ENCODE measurements around the gene UBAP1L.

The UBAP1L gene

DNA sequence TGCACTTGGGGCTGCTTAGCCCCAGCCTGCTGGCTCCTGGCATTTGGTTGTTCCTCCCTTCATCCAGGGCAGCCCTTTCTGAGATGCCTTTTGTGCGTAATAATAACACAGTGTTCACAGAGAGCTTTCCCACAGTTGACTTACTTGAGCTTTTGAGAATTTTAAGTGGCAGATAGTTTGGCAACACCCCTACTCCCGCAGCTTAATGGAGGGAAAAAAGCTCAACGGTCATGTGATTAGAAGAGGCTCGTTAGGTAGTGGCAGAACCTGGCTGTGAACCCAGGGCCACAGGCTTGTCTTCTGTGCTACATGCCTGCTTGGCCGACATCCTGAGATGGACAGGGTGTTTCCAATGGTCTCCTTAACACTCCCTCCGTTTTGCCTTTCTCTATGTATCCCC lies 33.7 kb downstream of the UBAP1L start:
- Histone ChIP-seq H3K9me2 (replicated peaks; ENCODE audit: low read depth, low read length) (no peaks in the 10 kb centered on the region), H4K20me1 (ENCODE audit: insufficient read depth, low read length, poor library complexity, severe bottlenecking) (no peaks in the 10 kb centered on the region), H3K4me2 (ENCODE audit: low read depth, low read length, poor library complexity, severe bottlenecking) (peak overlapping the region; percentile 42), H3K27me3 (ENCODE audit: insufficient read depth, low read length, poor library complexity, severe bottlenecking) (no peaks in the 10 kb centered on the region), H2AFZ (ENCODE audit: low read length) (no peak overlapping the region), H3K9ac (ENCODE audit: low read depth, low read length, poor library complexity, severe bottlenecking) (peak overlapping the region; percentile 48), H3K9me3 (ENCODE audit: insufficient read depth, low read depth, low read length) (no peaks in the 10 kb centered on the region), H3K4me1 (ENCODE audit: insufficient read depth, low read length, poor library complexity, severe bottlenecking) (peaks cover 29% of the 10 kb centered on the region), H3K79me2 (ENCODE audit: insufficient read depth, low read length) (no peaks in the 10 kb centered on the region), H3K4me3 (ENCODE audit: low read length, poor library complexity, severe bottlenecking) (no peak overlapping the region), H3F3A (ENCODE audit: low read depth) (no peaks in the 10 kb centered on the region), H3K36me3 (ENCODE audit: insufficient read depth, low read length) (no peaks in the 10 kb centered on the region)
- TF ChIP-seq, protein P1, sequence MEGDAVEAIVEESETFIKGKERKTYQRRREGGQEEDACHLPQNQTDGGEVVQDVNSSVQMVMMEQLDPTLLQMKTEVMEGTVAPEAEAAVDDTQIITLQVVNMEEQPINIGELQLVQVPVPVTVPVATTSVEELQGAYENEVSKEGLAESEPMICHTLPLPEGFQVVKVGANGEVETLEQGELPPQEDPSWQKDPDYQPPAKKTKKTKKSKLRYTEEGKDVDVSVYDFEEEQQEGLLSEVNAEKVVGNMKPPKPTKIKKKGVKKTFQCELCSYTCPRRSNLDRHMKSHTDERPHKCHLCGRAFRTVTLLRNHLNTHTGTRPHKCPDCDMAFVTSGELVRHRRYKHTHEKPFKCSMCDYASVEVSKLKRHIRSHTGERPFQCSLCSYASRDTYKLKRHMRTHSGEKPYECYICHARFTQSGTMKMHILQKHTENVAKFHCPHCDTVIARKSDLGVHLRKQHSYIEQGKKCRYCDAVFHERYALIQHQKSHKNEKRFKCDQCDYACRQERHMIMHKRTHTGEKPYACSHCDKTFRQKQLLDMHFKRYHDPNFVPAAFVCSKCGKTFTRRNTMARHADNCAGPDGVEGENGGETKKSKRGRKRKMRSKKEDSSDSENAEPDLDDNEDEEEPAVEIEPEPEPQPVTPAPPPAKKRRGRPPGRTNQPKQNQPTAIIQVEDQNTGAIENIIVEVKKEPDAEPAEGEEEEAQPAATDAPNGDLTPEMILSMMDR (conservative IDR thresholded peaks at IDR 0.05; ENCODE audit: low read length): no peak
- no peak for TF ChIP-seq EZH2phosphoT487 (IDR thresholded peaks at IDR 0.05; ENCODE audit: borderline replicate concordance)

DNA sequence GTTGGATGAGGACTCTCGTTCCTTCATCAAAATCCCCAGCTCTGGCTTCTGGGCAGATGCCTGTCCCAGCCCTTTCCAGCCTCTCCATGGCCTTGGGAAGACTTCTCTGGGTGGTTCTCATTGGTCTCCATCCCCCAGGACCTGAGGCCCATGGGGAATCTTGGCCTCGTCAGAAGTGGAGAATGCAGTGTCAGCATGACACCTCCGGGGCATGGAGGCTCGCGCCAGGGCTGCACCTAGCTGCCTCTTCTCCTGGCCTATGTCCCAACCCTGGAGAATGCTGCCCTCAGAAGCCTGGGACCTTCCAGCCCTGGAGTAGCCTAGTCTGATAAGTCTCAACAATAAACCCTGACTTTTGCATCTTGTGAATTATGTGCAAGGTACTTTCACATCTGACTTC lies 35.4 kb downstream of the UBAP1L start:
- H4K20me1 ChIP-seq (ENCODE audit: insufficient read depth, low read length, poor library complexity, severe bottlenecking): no peaks in the 10 kb centered on the region
- H3K4me1 ChIP-seq (ENCODE audit: insufficient read depth, low read length, poor library complexity, severe bottlenecking): peaks cover 32% of the 10 kb centered on the region
- H3K4me3 ChIP-seq (ENCODE audit: low read length, poor library complexity, severe bottlenecking): no peak overlapping the region
- H3K27me3 ChIP-seq (ENCODE audit: insufficient read depth, low read length, poor library complexity, severe bottlenecking): no peaks in the 10 kb centered on the region
- no peak overlapping the region for H2AFZ ChIP-seq (ENCODE audit: low read length)
- no peaks in the 10 kb centered on the region for H3K9me2 ChIP-seq (replicated peaks; ENCODE audit: low read depth, low read length)
- no peaks in the 10 kb centered on the region for H3K9me3 ChIP-seq (ENCODE audit: insufficient read depth, low read depth, low read length)
- no peak for TF ChIP-seq EZH2phosphoT487 (IDR thresholded peaks at IDR 0.05; ENCODE audit: borderline replicate concordance)
- TF ChIP-seq, protein P1 (conservative IDR thresholded peaks at IDR 0.05; ENCODE audit: low read length): no peak
- no peak overlapping the region for H3K9ac ChIP-seq (ENCODE audit: low read depth, low read length, poor library complexity, severe bottlenecking)
- no peak overlapping the region for H3K4me2 ChIP-seq (ENCODE audit: low read depth, low read length, poor library complexity, severe bottlenecking)
- H3F3A ChIP-seq (ENCODE audit: low read depth): no peaks in the 10 kb centered on the region
- H3K36me3 ChIP-seq (ENCODE audit: insufficient read depth, low read length): no peaks in the 10 kb centered on the region
- no peaks in the 10 kb centered on the region for H3K79me2 ChIP-seq (ENCODE audit: insufficient read depth, low read length)

DNA sequence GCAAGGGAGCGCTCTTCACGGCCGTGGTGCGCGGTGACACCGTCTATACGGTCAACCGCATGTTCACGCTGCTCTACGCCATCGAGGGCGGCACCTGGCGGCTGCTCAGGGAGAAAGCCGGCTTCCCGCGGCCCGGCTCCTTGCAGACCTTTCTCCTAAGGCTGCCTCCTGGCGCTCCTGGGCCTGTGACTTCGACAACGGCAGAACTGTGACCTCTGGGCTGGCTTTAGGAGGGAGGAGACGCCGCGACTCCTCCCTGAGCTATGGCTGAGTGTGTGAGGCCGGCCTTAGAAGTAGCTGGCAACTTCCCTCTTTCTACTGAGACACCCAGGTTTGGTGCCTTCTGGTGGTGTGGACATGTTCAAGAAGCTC lies 37.0 kb downstream of the UBAP1L start:
- TF ChIP-seq, protein P1 (conservative IDR thresholded peaks at IDR 0.05; ENCODE audit: low read length): no peak
- TF ChIP-seq EZH2phosphoT487 (IDR thresholded peaks at IDR 0.05; ENCODE audit: borderline replicate concordance): no peak
- H4K20me1 ChIP-seq (ENCODE audit: insufficient read depth, low read length, poor library complexity, severe bottlenecking): no peaks in the 10 kb centered on the region
- no peaks in the 10 kb centered on the region for H3K79me2 ChIP-seq (ENCODE audit: insufficient read depth, low read length)
- no peaks in the 10 kb centered on the region for H3F3A ChIP-seq (ENCODE audit: low read depth)
- no peak overlapping the region for H3K4me2 ChIP-seq (ENCODE audit: low read depth, low read length, poor library complexity, severe bottlenecking)
- H3K9ac ChIP-seq (ENCODE audit: low read depth, low read length, poor library complexity, severe bottlenecking): no peak overlapping the region
- H3K36me3 ChIP-seq (ENCODE audit: insufficient read depth, low read length): no peaks in the 10 kb centered on the region
- H3K9me3 ChIP-seq (ENCODE audit: insufficient read depth, low read depth, low read length): no peaks in the 10 kb centered on the region
- no peak overlapping the region for H3K4me3 ChIP-seq (ENCODE audit: low read length, poor library complexity, severe bottlenecking)
- H3K4me1 ChIP-seq (ENCODE audit: insufficient read depth, low read length, poor library complexity, severe bottlenecking): peaks cover 30% of the 10 kb centered on the region
- H3K27me3 ChIP-seq (ENCODE audit: insufficient read depth, low read length, poor library complexity, severe bottlenecking): no peaks in the 10 kb centered on the region
- H2AFZ ChIP-seq (ENCODE audit: low read length): no peak overlapping the region
- no peaks in the 10 kb centered on the region for H3K9me2 ChIP-seq (replicated peaks; ENCODE audit: low read depth, low read length)
